GM21717 (cell line): ENCODE measurements around the gene CCT8.
A peak's percentile ranks its signal among the peaks of the same experiment; 100 is the strongest.
"Not testable (repeated sequence)": the region's sequence is repeated elsewhere in the genome, so short reads cannot be mapped to it uniquely, and the experiment has no call there.

Source experiments
- ATAC-seq: cut with Tn5 transposase; IDR thresholded peaks from one replicate; pipeline ENCODE4 v1.9.1; 2021; ENCODE audit warnings: mild to moderate bottlenecking, moderate library complexity; ENCODE audit not compliant: unreplicated experiment

The CCT8 gene

DNA sequence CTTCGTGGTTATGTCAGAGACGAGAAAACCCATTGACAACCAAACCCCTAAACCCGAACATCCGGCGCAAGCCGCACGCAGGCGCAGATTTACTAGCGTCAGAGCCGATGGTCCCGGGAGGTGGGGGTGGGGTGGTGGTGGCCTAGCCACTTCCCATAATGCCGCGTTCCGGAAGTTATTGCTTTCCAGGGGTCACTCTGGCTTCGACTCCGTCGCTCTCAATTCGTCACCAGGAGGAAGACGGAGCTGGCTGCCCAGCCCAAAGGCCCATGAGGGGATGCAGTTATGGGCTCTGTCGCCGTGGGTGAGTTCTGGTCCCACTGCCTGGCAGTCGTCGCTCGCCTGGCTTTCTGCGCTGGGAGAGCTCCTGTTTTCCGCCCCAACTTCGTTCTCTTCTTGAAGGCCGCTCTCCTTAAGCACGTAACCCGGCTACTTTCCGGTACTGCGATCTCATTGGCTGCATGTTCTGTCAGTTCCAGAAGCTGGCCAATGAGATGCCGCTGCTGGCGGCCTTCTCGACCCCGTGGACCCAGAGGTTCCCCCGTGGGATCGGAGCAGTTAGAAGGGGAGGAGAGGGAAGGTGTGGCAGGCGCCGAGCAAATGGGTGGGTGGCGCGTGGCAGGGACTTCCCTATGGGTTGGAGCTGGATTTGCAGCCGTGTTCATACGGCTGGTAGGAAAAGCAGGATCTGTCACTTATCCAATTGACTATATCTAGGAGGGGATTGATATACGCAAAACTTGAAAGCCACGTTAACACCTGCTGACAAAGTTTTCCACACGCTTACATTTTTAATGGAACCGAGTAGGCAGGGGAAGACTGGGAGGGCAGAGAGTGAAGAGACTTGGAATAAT, 48.7 kb downstream of the CCT8 start, which contains the start of gene USP16:
TSS of gene USP16 (plus strand) at position 195 of the 854 bp plus-strand sequence. CDS start 3,246 bp downstream, outside the sequence.
- peak; percentile 95 for ATAC-seq

DNA sequence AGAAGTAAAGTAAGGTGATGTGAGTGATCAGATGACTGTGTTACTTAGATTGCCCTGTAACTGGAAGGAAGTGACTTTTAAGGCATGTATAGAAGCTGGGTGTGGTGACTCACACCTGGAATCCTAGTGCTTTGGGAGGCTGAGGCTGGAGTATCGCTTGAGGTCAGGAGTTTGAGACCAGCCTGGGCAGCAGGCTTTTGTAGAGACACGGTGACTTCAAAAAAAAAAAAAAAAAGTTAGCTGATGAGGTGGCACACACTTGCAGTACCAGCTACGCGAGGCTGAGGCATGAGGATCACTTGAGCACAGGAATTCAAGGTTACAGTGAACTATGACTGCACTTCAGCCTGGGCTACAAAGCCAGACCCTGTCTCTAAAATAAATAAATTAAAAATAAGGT, 51.3 kb downstream of the CCT8 start:
- ATAC-seq, result no peak

DNA sequence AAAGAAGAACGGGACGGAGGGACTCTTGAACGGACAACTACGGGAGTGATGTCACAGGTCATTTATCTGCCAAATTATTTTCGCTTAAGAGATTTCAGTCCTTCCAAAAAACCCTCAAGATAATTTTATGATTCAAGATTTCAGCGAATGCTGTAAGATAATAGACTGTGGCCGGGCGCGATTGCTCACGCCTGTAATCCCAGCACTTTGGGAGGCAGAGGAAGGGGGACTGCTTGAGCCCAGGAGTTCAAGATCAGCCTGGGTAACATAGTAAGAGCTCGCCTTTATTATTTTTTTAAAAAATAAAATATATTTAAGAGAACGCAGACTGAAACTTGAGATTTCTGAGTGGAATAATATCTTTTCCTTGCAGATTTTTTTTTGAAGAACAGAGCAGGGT, 54.9 kb downstream of the CCT8 start:
- ATAC-seq, result no peak

DNA sequence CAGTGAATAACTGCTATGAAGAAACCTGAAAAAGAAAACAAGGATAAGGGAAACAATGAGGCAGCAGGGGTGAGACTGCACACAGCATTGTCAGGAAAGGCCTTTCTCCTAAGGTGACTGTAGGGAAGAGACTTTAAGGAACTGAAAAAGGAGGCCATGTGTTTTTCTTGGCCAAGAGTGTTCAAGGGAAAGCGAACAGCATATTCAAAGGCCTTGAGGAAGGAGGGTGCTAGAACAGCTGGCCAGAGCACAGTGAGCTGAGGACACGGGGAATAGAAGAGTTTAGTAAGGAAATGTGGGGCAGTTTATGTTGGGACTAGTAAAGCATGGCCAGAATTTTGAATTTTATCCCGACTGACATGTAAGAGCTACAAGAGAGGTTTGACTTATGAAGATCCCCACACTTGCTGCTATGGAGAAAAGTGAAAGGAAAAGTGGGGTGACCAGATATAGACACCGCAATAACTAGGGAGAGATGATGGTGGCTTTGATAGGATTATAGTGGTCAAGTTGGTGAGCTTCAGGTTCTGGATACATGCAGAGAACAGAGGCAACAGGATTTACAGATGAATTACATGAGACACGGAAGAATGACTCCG, 55.7 kb downstream of the CCT8 start:
- ATAC-seq, result no peak

DNA sequence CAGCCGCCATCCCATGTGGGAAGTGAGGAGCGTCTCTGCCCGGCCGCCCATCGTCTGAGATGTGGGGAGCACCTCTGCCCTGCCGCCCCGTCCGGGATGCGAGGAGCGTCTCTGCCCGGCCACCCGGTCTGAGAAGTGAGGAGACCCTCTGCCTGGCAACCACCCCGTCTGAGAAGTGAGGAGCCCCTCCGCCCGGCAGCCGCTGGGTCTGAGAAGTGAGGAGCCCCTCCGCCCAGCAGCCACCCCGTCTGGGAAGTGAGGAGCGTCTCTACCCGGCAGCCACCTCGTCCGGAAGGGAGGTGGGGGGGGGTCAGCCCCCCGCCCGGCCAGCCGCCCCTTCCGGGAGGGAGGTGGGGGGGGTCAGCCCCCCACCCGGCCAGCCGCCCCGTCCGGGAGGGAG, 62.2 kb downstream of the CCT8 start:
- ATAC-seq, result not testable (repeated sequence)

DNA sequence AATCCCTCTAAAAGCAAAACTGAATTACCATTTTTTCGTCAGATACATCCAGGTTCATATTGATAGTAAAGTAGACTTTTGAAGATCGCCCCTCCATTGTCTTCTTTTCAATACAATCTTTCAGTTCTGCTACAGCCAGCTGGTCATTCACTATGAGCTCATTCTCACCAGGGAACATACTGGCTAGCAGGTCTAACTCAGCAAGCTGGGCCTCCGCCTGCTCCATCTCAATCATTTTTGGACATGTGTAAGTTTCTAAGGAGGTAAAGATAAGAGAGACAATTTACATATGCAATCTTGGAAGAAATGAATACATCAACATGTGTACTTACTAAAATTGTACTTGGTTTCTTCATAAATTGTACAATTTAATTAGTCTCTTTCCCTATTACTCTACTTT, 65.1 kb downstream of the CCT8 start:
- no peak for ATAC-seq

DNA sequence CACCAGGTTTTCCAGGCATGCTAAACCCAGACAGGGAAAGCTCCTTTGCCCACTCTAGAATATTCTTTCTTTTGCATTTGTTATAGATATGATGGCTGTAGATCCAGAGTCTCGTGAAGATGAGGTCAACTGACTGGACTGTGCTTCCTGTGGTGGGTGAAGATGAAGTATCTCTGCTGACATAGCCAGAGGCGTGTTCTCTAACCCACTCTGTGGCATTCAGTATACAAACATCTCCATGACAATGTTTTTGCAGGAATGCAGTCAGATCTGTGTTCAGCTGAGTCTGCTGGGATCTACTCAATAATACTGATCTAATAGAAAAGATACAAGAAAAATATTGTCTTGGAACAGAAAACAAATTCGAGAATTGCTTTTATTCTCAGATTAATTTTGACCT, 65.6 kb downstream of the CCT8 start:
- no peak for ATAC-seq

DNA sequence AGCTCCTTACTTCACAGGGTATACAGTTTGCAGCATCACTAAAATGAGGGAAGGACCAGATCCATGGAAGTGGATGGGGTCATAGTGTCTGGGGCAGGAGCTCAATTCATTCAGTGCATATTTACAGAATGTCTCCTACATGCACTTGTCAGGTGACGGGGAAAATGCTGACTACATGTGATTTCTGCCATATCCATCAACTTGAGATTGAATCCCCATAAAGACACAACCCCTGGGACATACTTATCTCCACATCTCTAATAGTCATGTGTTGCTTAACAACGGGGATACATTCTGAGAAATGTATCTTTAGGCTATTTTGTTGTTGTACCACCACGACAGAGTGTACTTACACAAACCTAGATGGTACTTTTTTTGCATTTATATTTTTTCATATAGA, 66.3 kb downstream of the CCT8 start:
- no peak for ATAC-seq
